Pancreas (tissue), 10 donors: ENCODE measurements around the gene ANKRD16. TPM values are rescaled to one million over a fixed set of nuclear protein-coding genes. Genes with fewer than 3 reads are reported as not detected.

Experiments used
- ATAC-seq, 4 donors: fragments of 200-7000 bp; cut with Tn5 transposase; one replicate each; pipeline versions ENCODE4 v1.8.0 to v1.9.1; 2020; ENCODE audit warnings: mild to moderate bottlenecking in 4 of 4, moderate library complexity in 4 of 4
- DNase-seq, 6 donors: peaks; one replicate each; pipeline ENCODE4 v3.0.0-alpha.2; 2020
- FAIRE-seq: peaks from 2 replicates; lab custom pipeline; 2012; peaks lifted over from hg19 to GRCh38; lab: Jason Lieb, UNC
- H3K27ac ChIP-seq, 4 donors: fragments of 200-600 bp; sonication (generic); 1 replicate in 3 of 4; 2 replicates in 1 of 4; pipeline versions ENCODE4 v1.5.0 to v1.8.0; 2020
- H3K27me3 ChIP-seq, 4 donors: fragments of 200-600 bp; one replicate each; pipeline ENCODE4 v1.8.0; 2021
- H3K36me3 ChIP-seq, 3 donors: fragments of 200-600 bp; sonication (generic) in 1 of 3; one replicate each; pipeline versions ENCODE4 v1.5.0 to v1.8.0; 2020 to 2021
- H3K4me1 ChIP-seq, 3 donors: fragments of 200-600 bp; one replicate each; pipeline ENCODE4 v1.8.0; 2021
- H3K4me3 ChIP-seq, 4 donors: fragments of 200-600 bp; sonication (generic) in 2 of 4; one replicate each; pipeline versions ENCODE4 v1.5.0 to v1.8.0; 2020 to 2021
- H3K9me3 ChIP-seq, 4 donors: fragments of 200-600 bp; one replicate each; pipeline ENCODE4 v1.8.0; 2021
- WGBS, 2 donors: extraction: QIAGEN DNeasy Blood & Tissue Kit; methylation state at CpG; one replicate each; pipeline ENCODE4 v1.1.7; 2013; 5-methylcytosine and 5-hydroxymethylcytosine counted together
- intact Hi-C, 3 donors: fragments of 100-400 bp; cut with DNase I; formaldehyde crosslinking; loops; one replicate each; pipeline versions ENCODE4 v1.11.1 to v1.14.2; 2022
- polyA plus RNA-seq, 2 donors: library from polyadenylated mRNA; stranded (reverse); fragments of 200-250 nt; gene quantifications; one replicate each; pipeline ENCODE4 v1.2.3, GENCODE V29; 2013
- total RNA-seq, 6 donors: library from RNA; stranded (reverse); fragmentation: NEBNext Ultra II Directional in 4 of 6; extraction: Animal tissue kit (Norgen Biotek cat#: 25700) in 4 of 6; gene quantifications; one replicate each; pipeline versions ENCODE4 v1.2.1 to v1.2.4, GENCODE V29; 2021 to 2023
- TF ChIP-seq, protein P1 (sequence below), 4 donors: fragments of 200-600 bp; sonication (generic) in 3 of 4; IDR thresholded peaks; one replicate each; pipeline versions ENCODE4 v1.5.0 to v1.8.0; 2021; ENCODE audit warnings: antibody characterized with exemption in 4 of 4
- donor health status: healthy with polysubstance abuse.
- donor health status: DM: no; HTN: no; CAD: no; lungs with moderate emphysema.
- donor health status: DM: no; HTN: no; CAD: no.
- donor health status: control.
- donor health status: control.
- donor health status: Bipolar disorder and iron deficiency.
- donor health status: DM: yes; HTN: yes; CAD: no.
- donor health status: DM: no; HTN: no; CAD: no.
- donor health status: DM: no; HTN: no; CAD: no.
- donor health status: DM: yes; HTN: yes; CAD: no.

The ANKRD16 gene
- total and polyA plus RNA-seq, 8 donors, result 3.0 to 5.5 (median 4.6) TPM

DNA sequence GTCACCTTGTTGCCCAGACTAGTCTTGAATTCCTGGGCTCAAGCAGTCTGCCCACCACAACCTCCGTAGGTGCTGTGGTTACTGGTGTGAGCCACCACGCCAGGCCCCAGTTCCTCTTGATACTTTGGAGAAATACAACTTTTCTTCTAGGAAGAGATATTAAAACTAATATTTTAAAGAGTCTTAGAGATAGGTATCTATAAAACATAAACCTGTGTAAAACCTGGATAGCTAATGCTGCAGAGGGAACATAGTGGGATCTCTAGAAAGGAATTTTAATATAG is 71.7 kb downstream of the ANKRD16 start:
- intact Hi-C loops, result no loop called here
- Histone ChIP-seq H3K9me3 (no peaks in the 10 kb centered on the region), H3K36me3 (no peaks in the 10 kb centered on the region), H3K27ac (no peak overlapping the region), H3K4me3 (no peak overlapping the region), H3K4me1 (peaks cover 0 to 9% (median 7%) of the 10 kb centered on the region in 3 donors), H3K27me3 (no peaks in the 10 kb centered on the region)
- TF ChIP-seq, protein P1, sequence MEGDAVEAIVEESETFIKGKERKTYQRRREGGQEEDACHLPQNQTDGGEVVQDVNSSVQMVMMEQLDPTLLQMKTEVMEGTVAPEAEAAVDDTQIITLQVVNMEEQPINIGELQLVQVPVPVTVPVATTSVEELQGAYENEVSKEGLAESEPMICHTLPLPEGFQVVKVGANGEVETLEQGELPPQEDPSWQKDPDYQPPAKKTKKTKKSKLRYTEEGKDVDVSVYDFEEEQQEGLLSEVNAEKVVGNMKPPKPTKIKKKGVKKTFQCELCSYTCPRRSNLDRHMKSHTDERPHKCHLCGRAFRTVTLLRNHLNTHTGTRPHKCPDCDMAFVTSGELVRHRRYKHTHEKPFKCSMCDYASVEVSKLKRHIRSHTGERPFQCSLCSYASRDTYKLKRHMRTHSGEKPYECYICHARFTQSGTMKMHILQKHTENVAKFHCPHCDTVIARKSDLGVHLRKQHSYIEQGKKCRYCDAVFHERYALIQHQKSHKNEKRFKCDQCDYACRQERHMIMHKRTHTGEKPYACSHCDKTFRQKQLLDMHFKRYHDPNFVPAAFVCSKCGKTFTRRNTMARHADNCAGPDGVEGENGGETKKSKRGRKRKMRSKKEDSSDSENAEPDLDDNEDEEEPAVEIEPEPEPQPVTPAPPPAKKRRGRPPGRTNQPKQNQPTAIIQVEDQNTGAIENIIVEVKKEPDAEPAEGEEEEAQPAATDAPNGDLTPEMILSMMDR (IDR thresholded peaks at IDR 0.05), result no peak
- no peak for DNase-seq
- FAIRE-seq, result no peak
- no peak for ATAC-seq
- WGBS, 2 donors, result 94 to 96% methylated on average over 2 of the region's 2 CpGs

DNA sequence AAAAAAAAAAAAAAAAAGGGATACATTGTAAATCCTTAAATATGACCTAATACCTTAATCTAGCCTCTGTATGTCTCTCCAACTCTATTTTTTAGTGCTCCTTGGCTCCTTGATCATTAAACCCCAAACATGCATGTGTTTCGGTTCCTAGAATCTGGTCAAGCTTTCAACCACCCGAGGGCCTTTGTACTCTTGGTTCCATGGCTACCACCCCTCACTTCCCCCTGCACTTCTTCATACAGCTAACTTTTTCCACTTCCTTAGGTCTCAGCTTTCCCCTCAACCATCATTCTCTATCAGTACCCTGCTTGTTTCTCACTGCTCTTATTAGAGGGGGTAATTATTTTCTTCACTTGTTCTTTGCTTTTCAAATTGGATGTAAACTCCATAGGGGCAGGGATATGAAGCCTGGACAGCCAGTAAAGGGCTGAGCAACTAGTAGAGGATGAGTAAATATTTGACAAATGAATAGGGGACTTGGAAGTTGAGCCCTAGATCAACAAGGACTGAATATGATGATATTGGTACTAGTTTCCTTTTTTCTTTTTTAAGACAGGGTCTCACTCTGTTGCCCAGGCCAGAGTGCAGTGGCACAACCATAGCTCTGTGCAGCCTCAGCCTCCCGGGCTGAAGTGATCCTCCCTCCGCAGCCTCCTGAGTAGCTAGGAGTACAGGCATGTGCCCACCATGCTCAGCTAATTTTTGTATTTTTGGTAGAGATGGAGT is 72.2 kb downstream of the ANKRD16 start:
- Histone ChIP-seq H3K36me3 (no peaks in the 10 kb centered on the region), H3K27me3 (no peaks in the 10 kb centered on the region), H3K4me3 (no peak overlapping the region), H3K9me3 (no peaks in the 10 kb centered on the region), H3K27ac (no peak overlapping the region), H3K4me1 (peaks cover 0 to 9% (median 7%) of the 10 kb centered on the region in 3 donors)
- no peak for FAIRE-seq
- TF ChIP-seq, protein P1 (IDR thresholded peaks at IDR 0.05), result no peak
- no peak for DNase-seq
- WGBS, 2 donors, result 90% methylated on average over 4 of the region's 4 CpGs
- intact Hi-C loops, result no loop called here
- no peak for ATAC-seq

DNA sequence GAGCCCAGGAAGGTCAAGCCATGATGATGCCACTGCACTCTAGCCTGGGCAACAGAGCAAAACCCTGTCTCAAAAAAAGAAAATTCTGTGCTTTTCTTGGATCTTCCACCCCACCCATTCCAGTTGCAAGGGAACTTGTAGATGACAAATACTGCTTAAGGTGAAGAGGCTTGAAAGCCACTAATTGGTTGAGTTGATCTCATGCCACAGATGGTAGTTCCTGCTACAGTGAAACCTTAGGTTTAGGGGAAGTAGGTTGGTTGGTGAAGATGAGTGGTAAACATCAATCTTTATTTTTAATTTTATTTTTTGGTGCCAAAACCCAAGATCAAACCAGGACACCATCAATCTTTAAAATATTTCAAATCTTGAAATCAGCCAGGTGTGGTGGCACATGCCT is 73.5 kb downstream of the ANKRD16 start:
- FAIRE-seq (no peak), DNase-seq (no peak), ATAC-seq (no peak)
- Histone ChIP-seq H3K9me3 (no peaks in the 10 kb centered on the region), H3K36me3 (no peaks in the 10 kb centered on the region), H3K4me3 (no peak overlapping the region), H3K27ac (no peak overlapping the region), H3K27me3 (no peaks in the 10 kb centered on the region), H3K4me1 (peaks cover 2 to 15% (median 7%) of the 10 kb centered on the region in 3 donors)
- intact Hi-C loops, result no loop called here
- TF ChIP-seq, protein P1 (IDR thresholded peaks at IDR 0.05), result no peak

DNA sequence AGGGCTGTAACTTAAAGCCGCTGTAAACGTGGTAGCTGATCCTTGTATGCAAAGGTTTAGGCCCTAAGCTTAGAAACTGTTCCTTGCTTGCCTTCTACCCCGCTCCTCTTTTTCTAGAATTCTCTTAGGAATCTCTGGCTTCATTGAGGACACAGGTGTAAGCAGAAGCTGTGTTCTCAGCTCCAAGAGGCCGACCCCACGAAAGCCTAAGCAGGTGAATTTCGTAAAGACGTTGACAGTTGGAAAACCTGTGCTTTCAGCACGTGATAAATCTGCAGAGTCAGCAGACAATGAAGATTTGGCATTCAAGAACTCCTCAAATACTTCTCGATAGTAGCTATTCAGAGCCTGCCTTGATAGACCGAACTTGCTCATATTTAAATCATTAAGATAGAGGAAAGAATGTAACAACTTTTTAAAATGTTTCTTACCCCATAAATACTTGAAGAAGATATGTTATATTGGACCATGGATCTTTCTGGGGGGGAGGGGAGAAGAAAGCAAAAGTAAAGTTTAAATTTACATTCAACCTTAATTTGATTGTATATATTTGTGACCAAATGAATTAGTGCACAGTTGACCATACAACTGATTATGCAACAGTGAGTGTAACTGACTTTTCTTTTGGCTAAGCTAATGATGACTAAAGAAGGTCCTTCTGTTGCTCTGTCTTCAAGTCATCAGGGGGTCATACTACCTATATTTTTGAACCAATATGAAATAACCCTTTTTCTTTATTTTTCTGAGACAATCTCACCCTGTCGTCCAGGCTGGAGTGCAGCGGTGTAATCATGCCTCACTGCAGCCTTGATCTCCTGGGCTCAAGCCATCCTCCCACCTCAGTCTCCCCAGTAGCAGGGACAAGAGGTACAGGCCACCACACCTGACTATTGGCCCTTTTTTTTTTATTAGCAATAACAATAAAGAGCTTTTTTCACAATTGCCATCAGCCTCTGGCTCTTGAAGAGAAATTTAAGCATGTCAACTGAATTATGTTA is 75.3 kb downstream of the ANKRD16 start:
- TF ChIP-seq, protein P1 (IDR thresholded peaks at IDR 0.05), result no peak
- peaks cover 18 to 32% (median 22%) of the 10 kb centered on the region in 3 donors for H3K4me1 ChIP-seq
- no peaks in the 10 kb centered on the region for H3K36me3 ChIP-seq
- ATAC-seq (no peak), DNase-seq (no peak), FAIRE-seq (no peak)
- H3K4me3 ChIP-seq, result peak overlapping the region; percentile 65 to 89 (median 80)
- 20 to 23% methylated on average over 12 of the region's 12 CpGs for WGBS, 2 donors
- H3K27ac ChIP-seq, result peak overlapping the region; percentile 91 to 99 (median 98)
- no peaks in the 10 kb centered on the region for H3K9me3 ChIP-seq
- no peaks in the 10 kb centered on the region for H3K27me3 ChIP-seq
- intact Hi-C loops, result no loop called here
